ENCODE results near the gene CDH4. TPM values are rescaled to one million over a fixed set of nuclear protein-coding genes. Genes with fewer than 3 reads are reported as not detected.
"Not testable (repeated sequence)": the region's sequence is repeated elsewhere in the genome, so short reads cannot be mapped to it uniquely, and the experiment has no call there.

Gene CDH4
- total RNA-seq, 1 donor from 2014 or later: not detected

DNA sequence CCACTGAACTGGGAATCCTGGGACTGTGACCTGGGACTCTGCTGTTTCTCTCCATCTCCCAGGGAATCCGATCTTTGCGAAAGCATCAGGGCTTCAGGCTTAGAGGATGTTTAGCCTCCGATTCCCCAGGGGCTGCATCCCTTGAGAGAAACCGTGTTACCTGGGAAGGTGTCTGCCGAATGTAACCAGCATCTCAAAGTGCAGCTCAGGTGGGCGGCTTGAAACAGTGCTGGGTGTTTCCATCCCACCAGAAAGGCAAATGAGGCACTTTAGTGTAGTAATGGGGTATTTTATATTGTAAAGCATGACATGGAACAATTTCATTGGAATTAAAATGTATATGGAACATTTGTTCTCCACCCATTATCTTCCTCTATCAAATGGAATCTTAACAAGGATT lies 15.2 kb downstream of the CDH4 start:
- Histone ChIP-seq H3K27ac (no peak overlapping the region), H3K27me3 (no peaks in the 10 kb centered on the region), H3K36me3 (no peaks in the 10 kb centered on the region), H3K4me1 (no peaks in the 10 kb centered on the region), H3K4me3 (no peak overlapping the region), H3K9me3 (no peaks in the 10 kb centered on the region)
- DNase-seq (ENCODE audit: low spot score in 2 of 2): no peak
- TF ChIP-seq, protein P1, sequence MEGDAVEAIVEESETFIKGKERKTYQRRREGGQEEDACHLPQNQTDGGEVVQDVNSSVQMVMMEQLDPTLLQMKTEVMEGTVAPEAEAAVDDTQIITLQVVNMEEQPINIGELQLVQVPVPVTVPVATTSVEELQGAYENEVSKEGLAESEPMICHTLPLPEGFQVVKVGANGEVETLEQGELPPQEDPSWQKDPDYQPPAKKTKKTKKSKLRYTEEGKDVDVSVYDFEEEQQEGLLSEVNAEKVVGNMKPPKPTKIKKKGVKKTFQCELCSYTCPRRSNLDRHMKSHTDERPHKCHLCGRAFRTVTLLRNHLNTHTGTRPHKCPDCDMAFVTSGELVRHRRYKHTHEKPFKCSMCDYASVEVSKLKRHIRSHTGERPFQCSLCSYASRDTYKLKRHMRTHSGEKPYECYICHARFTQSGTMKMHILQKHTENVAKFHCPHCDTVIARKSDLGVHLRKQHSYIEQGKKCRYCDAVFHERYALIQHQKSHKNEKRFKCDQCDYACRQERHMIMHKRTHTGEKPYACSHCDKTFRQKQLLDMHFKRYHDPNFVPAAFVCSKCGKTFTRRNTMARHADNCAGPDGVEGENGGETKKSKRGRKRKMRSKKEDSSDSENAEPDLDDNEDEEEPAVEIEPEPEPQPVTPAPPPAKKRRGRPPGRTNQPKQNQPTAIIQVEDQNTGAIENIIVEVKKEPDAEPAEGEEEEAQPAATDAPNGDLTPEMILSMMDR (IDR thresholded peaks at IDR 0.05): no peak
- intact Hi-C loops (cut with DNase I): no loop called here

DNA sequence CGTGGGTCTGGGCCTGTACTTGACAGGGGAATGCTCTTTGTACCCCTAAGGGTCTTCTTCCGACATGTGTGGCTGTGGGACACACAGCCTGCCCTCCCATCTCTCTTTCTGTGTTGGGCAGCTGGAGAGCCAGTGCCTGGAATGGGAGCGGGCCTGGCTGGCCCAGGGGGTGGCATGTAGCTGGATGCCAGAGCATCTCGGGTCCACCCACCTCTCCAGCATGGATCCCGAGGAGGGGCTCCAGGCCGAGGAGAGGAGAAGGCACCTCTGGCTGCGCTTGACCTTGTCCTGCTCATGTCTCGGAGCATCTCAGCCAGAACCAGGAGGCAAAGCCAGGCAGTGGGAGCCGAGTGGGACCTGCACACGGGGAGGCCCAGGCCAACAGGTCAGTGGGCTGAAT lies 16.0 kb downstream of the CDH4 start:
- TF ChIP-seq, protein P1 (IDR thresholded peaks at IDR 0.05): no peak
- no peak overlapping the region for H3K4me3 ChIP-seq
- no peaks in the 10 kb centered on the region for H3K9me3 ChIP-seq
- intact Hi-C loops (cut with DNase I): no loop called here
- no peak overlapping the region for H3K27ac ChIP-seq
- DNase-seq (ENCODE audit: low spot score in 2 of 2): no peak
- H3K4me1 ChIP-seq: no peaks in the 10 kb centered on the region
- no peaks in the 10 kb centered on the region for H3K27me3 ChIP-seq
- no peaks in the 10 kb centered on the region for H3K36me3 ChIP-seq

DNA sequence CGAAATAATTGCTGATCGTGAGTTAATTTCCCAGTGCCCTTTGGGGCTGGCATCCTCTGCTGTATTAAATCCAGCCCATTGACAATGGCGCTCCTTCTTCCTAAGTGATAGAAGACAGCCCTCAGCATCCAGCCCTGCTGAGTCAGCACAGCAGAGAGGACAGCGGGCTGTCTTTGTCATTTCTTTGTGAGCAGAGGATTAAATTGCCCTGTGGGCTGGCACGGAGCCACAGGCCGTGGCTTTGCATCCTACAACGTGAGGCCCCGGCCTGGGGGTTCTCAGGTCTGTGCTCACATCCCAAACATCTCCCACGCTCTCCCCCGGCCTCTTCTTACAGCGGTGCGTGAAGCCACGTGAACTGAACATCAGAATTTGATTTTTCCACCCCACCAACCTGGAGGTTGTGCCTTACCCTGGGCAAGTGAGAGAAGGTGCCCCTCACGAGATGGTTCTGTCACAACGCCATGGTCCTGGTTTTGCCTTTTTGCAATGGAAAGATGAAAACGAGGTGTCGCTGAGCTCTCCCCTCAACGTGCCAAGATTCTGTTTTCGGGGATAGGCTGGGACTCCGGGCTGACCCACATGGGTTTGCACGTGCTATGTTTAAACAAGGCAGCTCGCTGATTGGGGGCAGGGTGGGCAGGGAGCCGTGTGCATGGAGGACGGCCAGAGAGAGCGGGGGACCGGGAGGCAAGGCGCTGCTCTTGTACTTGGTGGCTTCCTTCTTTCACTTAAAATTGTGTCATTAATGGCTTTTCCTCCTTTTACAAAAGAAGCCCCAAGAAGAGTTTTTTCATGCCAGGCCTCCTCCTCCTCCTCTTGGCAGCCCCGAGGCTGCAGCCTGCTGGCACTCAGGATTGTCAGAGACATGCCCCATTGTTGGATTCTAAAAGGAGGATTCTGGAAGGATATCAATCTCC lies 19.5 kb downstream of the CDH4 start:
- intact Hi-C loops (cut with DNase I): no loop called here
- H3K36me3 ChIP-seq: no peaks in the 10 kb centered on the region
- H3K27ac ChIP-seq: no peak overlapping the region
- no peaks in the 10 kb centered on the region for H3K4me1 ChIP-seq
- no peak for DNase-seq (ENCODE audit: low spot score in 2 of 2)
- H3K27me3 ChIP-seq: no peaks in the 10 kb centered on the region
- TF ChIP-seq, protein P1 (IDR thresholded peaks at IDR 0.05): no peak
- no peaks in the 10 kb centered on the region for H3K9me3 ChIP-seq
- no peak overlapping the region for H3K4me3 ChIP-seq

DNA sequence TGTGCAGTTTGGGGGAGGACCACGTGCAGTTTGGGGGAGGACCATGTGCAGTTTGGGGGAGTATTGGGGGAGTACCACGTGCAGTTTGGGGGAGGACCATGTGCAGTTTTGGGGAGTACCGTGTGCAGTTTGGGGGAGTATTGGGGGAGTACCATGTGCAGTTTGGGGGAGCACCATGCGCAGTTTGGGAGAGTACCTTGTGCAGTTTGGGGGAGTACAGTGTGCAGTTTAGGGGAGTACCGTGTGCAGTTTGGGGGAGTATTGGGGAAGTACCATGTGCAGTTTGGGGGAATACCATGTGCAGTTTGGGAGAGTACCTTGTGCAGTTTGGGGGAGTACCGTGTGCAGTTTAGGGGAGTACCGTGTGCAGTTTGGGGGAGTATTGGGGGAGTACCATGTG lies 21.0 kb downstream of the CDH4 start:
- H3K4me3 ChIP-seq; intact Hi-C loops (cut with DNase I); H3K9me3 ChIP-seq; H3K27ac ChIP-seq; H3K4me1 ChIP-seq; H3K27me3 ChIP-seq; H3K36me3 ChIP-seq; DNase-seq (ENCODE audit: low spot score in 2 of 2): not testable (repeated sequence)

DNA sequence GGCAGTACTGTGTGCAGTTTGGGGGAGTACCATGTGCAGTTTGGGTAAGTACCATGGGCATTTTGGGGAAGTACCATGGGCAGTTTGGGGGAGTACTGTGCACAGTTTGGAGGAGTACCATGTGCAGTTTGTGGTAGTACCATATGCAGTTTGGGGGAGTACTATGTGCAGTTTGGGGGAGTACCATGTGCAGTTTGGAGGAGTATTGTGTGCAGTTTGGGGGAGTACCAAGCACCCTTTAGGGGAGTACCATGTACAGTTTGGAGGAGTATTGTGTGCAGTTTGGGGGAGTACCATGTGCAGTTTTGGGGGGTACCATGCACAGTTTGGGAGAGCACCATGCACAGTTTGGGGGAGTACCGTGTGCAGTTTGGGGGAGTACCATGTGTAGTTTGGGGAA lies 21.6 kb downstream of the CDH4 start:
- H3K27me3 ChIP-seq; H3K4me3 ChIP-seq; intact Hi-C loops (cut with DNase I); H3K27ac ChIP-seq; DNase-seq (ENCODE audit: low spot score in 2 of 2); H3K36me3 ChIP-seq; H3K9me3 ChIP-seq; H3K4me1 ChIP-seq: not testable (repeated sequence)

DNA sequence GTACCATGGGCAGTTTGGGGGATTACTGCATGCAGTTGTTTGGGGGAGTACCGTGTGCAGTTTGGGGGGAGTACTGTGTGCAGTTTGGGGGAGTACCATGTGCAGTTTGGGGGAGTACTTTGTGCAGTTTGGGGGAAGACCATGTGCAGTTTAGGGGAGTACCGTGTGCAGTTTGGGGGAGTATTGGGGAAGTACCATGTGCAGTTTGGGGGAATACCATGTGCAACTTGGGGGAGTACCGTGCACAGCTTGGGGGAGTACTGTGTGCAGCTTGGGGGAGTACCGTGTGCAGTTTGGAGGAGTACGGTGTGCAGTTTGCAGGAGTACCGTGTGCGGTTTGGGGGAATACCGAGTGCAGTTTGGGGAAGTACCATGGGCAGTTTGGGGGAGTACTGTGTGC lies 22.3 kb downstream of the CDH4 start:
- Histone ChIP-seq H3K4me3 (no peak overlapping the region), H3K9me3 (no peaks in the 10 kb centered on the region), H3K36me3 (no peaks in the 10 kb centered on the region), H3K27ac (no peak overlapping the region), H3K27me3 (no peaks in the 10 kb centered on the region), H3K4me1 (no peaks in the 10 kb centered on the region)
- intact Hi-C loops (cut with DNase I): no loop called here
- DNase-seq (ENCODE audit: low spot score in 2 of 2): no peak
- TF ChIP-seq, protein P1 (IDR thresholded peaks at IDR 0.05): no peak
